Measurements from ENCODE around the gene KIF3C.
"Not testable (repeated sequence)": the region's sequence is repeated elsewhere in the genome, so short reads cannot be mapped to it uniquely, and the experiment has no call there.

Gene KIF3C

GRCh38 chr2:25960920-25961319, 21.4 kb downstream of the KIF3C start:
- DNase-seq (ENCODE audit: low spot score) = no peak

DNA sequence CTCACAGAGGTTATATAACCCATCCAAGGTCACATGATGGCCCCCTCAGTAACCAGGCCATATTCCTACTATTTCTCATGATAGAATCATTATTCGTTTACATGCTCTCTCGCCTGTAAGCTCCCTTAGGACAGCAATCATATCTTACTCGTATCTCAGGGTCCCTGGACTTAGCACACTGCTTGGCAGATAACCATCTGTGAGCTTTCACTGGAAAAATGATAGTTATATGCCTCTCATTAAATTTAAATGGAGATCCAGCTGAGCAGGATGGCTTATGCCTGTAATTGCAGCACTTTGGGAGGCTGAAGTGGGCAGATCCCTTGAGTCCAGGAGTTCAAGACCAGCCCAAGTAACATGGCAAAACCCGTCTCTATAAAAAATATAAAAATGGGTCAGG, 21.9 kb downstream of the KIF3C start:
- no peak for DNase-seq (ENCODE audit: low spot score)

DNA sequence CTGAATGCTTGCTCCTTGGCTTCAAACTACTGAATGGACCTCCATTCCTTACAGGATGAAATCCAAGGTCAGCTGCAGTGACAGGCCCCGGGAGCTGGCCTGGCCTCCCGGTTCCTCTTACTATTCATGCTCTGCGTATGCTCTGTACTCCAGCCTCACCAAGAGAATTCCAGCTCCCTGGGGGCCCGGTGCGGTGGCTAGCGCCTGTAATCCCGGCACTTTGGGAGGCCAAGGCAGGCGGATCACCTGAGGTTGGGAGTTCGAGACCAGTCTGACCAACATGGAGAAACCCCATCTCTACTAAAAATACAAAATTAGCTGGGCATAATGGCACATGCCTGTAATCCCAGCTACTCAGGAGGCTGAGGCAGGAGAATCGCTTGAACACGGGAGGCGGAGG, 23.7 kb downstream of the KIF3C start:
- not testable (repeated sequence) for DNase-seq (ENCODE audit: low spot score)

DNA sequence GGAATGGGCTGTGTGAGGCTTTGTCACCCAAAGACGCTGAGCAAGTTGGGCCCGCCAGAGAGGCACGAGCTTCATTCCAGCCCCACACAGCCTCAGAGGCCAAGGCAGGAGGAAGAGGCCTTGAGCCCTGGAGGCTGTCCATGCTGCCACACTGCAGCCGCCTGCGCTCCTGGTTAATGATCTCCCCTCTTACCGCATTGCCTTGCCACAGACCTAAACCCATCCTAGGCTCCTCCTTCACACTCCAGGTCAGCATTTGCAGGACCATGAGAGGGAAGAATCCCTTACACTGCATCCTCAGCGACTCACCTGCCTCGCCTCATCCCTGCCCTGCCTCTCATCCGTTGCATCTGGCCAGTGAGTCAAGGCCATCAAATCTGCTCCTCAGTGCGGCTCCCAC, 24.6 kb downstream of the KIF3C start:
- no peak for DNase-seq (ENCODE audit: low spot score)

DNA sequence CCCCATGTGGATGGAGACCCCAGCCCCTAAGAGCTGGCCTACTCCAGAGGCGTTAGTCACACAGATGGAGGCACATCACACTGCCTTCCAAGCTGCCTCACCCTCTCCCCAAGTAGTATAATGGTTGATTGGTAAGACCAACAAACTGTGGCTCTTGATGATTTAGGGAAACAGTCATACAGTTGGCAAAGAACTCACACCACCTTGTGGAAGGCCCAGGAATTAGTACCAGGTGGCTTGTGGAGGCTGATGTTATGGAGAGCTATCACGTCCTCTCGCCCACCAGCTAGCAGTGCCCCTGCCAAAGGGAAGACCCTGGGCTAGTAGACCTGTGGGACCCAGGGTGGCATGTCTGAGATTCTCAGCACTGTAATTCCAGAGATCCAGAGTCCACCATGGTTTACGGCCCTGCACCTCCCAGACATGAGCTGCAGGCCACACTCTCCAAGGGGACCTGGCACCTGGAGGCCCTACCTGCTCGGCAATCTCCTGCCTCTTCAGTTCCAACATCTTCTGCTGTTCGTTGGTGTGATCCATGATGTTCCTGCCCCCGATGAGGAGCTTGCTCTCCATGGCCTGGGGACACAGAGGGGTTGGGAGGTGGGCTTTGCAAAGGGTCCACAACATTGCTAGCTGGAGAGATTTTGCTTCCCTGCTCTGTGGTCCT, 26.3 kb downstream of the KIF3C start:
- DNase-seq (ENCODE audit: low spot score) = no peak

DNA sequence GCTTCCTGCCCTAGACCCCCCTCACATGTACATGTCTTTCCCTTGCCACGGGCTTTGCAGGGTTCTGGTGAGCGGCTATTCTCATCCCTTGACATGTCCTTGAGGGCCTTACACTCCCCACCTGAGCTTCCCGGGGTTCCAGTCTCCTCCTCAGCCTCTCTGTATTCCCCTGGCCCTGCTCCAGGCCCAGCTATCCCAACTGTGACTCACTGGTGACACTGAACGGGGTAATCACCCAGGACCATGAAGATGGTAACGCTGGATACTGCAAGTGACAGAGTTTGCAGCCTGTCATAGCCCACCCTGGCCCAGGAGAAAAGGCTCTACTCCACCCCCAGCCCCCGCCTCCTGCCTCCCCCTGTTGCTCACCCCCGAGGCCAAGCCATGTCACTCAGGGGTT, 27.3 kb downstream of the KIF3C start:
- no peak for DNase-seq (ENCODE audit: low spot score)

DNA sequence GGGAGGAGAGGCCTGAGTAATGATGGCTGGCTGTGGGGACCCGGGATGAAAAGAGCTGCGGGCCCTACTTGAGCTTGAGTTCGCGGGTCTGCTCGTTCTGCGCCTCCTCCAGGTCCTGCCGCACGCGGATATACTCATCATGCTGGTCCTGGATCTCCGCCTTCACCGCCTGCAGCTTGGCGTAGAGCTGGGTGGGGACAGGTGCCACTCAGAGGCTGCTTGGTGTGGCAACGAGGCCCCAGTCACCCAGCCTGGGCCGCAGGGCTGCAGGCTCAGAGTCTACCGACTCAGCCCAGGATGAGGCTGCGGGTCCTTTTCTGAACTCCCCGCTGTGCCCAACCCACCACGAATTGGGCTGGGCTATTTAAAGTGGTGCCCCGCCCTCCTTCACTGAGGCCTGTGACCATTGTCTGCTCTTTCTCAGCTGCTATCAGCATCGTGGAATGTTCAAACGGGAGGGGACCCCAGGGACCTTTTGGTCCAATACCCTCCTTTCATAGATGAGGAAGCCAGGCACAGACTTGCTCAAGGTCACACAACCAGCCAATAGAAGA, 28.0 kb downstream of the KIF3C start:
- DNase-seq (ENCODE audit: low spot score) = no peak

DNA sequence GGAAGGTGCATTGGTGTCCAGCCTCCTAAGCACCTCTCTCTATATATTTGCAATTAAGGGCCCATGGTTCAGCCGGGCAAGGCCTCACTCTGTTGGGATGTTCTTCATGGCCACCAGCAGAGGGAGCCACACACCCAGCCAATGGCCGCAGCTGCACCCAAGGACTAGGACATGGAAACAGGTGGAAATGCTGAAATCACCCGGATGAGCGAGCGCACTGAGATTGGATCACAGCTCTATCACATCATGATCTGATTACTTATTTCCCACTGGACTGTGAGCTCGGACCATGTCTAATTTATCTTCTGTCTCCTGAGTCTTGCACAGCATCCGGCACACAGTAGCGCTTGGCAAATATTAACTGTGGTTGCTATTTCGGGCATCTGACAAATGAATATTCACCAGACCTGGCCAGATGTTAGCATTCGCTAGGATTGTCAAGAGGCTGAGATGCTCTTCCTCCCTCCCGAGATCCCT, 31.2 kb downstream of the KIF3C start:
- peak; percentile 67 for DNase-seq (ENCODE audit: low spot score)

DNA sequence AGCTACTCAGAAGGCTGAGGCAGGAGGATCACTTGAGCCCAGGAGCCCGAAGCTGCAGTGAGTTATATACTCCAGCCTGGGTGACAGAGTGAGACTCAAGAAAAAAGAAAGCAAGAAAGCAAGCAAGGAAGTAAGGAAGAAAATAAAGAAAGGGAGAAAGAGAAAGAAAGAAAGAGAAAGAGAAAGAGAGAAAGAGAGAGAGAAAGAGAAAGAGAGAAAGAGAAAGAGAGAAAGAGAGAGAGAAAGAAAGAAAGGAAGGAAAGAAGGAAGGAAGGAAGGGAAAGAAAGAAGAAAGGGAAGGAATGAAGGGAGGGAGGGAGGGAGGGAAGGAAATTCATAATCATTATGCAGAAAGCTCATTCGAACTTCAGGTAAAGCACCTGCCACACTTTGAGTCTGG, 33.9 kb downstream of the KIF3C start:
- DNase-seq (ENCODE audit: low spot score) = no peak

GRCh38 chr2:25941042-25941441, 41.3 kb downstream of the KIF3C start:
- no peak for DNase-seq (ENCODE audit: low spot score)

- no peak for DNase-seq (ENCODE audit: low spot score)
These were observed 43.0 kb downstream of the KIF3C start for GRCh38 chr2:25939257-25939668.

GRCh38 chr2:25938345-25938744, 44.0 kb downstream of the KIF3C start:
- no peak for DNase-seq (ENCODE audit: low spot score)

DNA sequence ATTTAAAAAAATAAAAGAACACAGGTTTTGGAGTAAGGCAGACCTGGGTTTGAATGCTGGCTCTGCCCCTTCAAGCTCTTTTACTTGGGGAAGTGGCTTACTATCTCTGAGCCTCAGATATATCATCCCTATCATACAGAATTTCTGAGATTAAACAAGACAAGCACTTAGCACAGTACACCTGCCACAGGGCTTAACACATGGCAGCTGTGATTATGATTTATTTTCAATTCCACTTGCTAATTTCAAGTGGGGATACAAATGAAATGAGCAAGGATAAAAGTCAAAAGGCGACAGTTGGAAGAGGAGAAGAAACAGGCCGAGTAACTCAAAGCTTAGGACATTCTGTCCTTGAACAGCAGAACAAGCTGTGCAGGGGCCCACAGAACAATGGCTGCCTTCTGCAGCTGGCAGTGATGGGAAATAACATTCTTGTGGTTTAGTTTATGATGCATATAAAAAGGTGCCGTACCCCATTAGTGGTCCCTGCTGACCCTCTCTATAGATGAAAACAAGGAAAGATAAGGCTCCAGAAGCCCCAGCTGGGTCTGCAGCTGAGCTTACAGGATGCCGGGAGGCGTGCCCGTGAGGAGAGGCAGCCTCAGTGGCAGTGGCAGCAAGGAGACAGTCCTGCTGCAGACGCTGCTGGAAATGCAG, 45.3 kb downstream of the KIF3C start:
- no peak for DNase-seq (ENCODE audit: low spot score)

- DNase-seq (ENCODE audit: low spot score) = no peak
These were observed 48.7 kb downstream of the KIF3C start for GRCh38 chr2:25933622-25934021.

GRCh38 chr2:25929789-25930473, 52.4 kb downstream of the KIF3C start:
- DNase-seq (ENCODE audit: low spot score) = no peak

- DNase-seq (ENCODE audit: low spot score) = no peak
These were observed 53.6 kb downstream of the KIF3C start for GRCh38 chr2:25928668-25929067.

- no peak for DNase-seq (ENCODE audit: low spot score)
These were observed 55.1 kb downstream of the KIF3C start for GRCh38 chr2:25926984-25927756.

GRCh38 chr2:25922501-25922900, 59.8 kb downstream of the KIF3C start:
- DNase-seq (ENCODE audit: low spot score) = no peak

DNA sequence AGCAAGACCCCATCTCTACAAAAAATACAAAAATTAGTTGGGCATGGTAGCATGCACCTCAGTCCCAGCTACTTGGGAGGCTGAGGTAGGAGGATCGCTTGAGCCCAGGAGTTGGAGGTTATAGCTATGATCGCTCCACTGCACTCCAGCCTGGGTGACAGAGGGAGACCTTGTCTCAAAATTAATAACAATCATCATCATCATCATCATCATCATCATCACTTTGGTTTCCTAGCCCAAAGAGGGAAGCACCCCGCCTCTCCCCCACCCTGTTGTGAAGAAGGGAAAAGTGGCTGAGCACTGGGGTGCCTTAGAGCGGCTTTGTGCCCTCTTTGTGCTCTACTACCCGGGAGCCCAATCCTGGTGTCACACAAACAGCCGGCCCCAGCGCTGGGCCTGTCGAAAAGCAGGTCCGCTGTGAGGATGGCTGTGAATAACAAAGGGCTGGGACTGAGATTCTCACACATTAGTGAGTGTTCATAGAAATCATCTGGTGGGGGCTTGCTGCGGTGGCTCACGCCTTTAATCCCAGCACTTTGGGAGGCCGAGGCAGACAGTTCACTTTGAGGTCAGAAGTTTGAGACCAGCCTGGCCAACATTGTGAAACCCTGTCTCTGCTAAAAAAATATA, 61.4 kb downstream of the KIF3C start:
- no peak for DNase-seq (ENCODE audit: low spot score)

GRCh38 chr2:25920336-25920735, 62.0 kb downstream of the KIF3C start:
- no peak for DNase-seq (ENCODE audit: low spot score)

DNA sequence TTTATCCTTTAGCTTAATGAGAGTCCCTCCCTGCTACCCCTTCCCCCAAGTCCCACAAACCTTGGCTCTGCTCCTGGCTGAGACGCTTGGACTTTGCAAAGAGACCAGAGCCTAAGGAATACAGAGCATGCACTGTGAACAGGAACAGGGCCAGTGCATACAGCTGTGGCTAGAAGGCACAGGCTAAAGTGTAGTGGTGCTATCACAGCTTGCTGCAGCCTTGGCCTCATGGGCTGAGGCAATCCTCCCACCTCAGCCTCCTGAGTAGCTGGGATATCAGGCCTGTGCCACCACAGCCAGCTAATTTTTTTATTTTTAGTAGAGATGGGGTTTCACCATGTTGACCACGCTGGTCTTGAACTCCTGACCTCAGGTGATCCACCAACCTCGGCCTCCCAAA, 64.5 kb downstream of the KIF3C start:
- DNase-seq (ENCODE audit: low spot score) = no peak

DNA sequence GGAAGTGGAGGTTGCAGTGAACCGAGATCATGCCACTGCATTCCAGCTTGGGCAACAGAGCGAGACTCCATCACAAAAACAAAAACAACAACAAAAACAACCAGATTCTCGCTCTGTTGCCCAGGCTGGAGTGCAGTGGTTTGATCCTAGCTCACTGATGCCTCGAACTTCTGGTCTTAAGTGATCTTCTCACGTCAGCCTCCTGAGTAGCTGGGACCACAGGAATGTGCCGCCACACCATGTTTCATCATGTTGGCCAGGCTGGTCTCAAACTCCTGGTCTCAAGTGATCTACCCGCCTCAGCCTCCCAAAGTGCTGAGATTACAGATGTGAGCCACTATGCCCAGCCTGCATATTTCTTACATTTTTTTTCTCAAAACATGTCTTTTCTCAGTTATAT, 64.9 kb downstream of the KIF3C start:
- DNase-seq (ENCODE audit: low spot score) = not testable (repeated sequence)

All from CD4-positive, alpha-beta T cell treated with Interleukin-6 at 100 ng/mL for 8 hours (primary cell).